Ramos (cell line): ENCODE measurements around the gene TARS2.

Experiments
- in situ Hi-C: fragments of 300-500 bp; cut with MboI; formaldehyde crosslinking; loops from one replicate; pipeline ENCODE4 v1.14.3; 2022; ENCODE audit warnings: low sequenced_read_pairs; ENCODE audit not compliant: unreplicated experiment

Gene TARS2

DNA sequence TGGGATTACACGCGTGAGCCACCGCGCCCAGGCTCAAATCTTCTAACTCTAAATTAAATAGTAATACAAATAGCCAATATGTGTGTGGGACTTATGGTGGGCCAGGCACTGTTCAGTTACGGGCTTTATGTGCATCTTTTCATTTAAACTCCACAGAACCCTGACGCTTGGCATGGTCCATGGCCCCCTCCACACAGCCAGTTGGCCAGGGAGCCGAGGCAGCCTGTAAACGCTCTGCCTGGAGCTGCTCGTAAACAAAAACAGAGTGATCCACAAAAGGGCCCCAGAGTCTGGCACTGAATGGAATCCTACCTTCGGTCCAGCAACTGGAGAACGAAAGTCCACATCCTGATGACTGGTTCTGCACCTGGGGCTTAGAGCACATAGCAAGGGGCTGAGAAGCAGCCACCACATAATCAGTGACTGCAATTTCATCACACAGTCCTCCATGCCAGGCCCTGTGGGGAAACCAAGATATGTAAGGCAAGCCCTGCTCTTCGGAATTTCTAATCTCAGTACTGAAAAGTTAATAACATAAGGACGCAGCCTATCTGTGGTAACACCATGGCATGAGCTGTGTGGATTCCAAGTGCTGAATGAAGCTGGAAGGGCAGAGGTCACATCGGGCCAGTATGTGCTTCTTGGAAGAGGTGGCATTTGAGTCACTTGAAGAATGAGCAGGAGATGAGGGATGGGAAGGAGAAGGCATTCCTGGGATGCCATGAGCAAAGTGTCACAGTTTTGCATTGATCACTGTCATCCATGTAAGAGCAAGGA, 48.5 kb downstream of the TARS2 start:
- in situ Hi-C loops = no loop called here

DNA sequence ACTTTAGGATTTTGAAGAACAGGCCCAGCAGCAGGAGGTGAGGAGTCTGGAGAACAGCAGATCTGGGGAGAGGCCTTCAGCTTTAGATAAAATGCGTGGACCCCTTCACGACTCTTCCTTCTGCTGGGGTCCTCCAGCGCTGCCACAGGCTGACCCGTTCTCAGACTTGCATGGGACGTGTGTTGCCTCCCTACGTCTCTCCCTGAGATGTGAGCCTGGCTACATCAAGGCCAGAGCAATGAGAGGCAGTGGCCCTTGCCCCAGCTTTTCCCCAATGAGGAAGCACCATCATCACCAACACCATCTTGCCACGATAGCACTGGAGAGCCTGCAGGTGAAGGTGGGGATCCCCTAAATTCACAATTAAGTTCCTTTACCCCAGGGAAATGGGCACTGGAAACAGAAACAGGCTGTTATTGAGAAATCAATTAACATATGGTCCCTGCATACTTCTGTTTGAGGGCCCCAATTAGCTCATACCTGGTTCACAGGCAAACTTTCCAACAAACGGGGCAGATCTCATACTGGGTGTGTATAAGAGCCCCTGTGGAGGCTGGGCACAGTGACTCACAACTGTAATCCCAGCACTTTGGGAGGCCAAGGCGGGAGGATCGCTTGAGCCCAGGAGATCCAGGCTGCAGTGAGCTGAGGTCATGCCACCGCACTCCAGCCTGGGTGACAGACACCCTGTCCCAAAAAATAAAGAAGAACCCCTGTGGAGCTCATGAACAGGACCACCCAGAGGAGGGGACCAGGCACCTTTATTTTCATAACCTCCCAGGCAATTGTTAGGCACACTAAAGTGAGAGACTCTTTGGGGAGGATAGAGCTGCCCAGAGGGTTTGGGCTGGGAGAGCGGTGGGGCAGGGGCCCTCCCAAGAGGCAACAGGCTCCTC, 49.9 kb downstream of the TARS2 start:
- in situ Hi-C loops = no loop called here

DNA sequence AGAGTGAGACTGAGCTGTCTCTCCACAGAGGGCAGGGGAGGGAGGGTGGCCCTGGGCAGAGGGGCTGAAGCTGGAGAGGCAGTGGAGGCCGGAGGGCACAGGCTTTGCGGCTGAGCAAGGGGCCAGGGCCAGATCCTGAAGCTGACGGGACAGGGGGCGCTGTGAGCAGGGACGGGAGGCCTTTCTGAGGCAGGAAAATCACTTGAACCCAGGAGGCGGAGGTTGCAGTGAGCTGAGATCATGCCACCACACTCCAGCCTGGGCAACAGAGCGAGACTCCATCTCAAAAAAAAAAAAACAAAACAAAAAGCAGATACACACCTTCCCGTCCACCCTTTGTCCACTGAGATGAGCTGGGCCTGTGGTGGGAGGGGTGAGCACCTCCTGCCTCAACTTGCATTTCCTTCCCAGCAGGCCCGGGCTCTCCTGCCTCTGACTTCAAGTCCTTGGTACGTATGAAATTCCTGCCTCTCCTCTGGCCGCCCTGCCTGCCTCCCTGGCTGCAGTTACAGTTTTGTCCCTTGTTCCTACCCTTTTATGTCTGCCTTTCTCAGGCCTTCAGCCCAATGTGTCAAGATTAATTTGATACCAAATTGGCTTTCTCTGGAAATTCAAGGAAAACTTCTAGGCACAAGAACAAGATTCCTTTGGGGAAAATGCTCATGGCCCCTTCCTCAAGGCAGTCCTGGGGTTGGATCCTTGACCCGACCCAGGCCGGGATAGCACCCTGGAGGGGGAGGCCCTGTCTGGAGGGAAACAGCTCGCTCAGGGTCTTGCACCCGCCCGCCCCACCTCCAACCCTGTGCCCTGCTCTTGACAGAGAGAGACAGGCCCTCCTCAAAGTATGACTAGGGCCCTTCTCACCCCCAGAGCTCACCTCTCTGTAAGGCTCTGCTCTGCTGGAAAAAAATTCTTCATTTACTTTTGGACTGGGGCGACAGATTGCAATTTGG, 50.8 kb downstream of the TARS2 start:
- in situ Hi-C loops = no loop called here

- in situ Hi-C loops = no loop called here
These were observed 56.4 kb downstream of the TARS2 start for GRCh38 chr1:150543500-150544143.

DNA sequence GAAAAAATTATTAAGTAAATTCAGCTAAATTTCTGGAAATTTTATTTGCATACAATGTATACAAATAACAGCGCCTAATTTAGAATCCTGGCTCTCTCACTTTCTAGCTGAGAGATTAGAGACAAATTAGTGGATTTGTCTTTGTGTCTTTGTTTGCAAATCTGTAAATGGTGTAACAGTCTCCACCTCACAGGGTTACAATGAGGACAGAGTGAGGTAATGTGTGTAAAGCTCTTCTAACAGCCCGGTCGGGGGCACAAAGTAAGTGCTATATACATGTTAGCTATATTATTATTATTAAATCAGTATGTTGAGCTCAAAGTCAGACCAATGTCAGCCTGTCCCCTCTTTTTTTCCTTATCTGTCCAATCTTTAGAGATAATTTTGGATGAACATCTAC, 57.0 kb downstream of the TARS2 start:
- in situ Hi-C loops = no loop called here

DNA sequence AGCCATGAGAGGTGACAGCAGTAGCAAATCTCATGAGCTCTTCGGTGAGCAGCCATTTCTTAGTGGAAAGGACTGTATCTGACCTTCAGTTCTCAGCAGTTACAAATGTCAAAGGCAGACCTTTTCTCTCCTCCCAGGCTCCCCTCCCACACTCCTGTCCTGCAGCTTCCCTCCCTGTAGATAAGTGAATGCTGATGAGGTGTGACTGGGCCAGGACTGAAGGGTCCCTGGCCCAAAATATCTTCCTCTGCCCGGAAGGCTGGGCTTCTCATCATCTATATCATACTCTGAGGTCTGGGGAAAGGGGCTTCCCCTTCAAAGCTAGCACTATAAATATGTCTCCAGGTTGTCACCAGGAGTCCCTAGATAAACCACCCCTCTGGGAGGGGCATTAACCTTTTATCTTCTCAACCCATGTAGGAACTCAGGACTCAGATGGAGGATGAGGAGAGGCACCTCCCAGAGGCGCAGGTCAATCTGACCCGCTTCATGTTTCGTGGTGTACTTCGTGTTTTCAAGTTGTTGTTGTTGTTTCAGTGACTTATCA, 58.3 kb downstream of the TARS2 start:
- in situ Hi-C loops = no loop called here

DNA sequence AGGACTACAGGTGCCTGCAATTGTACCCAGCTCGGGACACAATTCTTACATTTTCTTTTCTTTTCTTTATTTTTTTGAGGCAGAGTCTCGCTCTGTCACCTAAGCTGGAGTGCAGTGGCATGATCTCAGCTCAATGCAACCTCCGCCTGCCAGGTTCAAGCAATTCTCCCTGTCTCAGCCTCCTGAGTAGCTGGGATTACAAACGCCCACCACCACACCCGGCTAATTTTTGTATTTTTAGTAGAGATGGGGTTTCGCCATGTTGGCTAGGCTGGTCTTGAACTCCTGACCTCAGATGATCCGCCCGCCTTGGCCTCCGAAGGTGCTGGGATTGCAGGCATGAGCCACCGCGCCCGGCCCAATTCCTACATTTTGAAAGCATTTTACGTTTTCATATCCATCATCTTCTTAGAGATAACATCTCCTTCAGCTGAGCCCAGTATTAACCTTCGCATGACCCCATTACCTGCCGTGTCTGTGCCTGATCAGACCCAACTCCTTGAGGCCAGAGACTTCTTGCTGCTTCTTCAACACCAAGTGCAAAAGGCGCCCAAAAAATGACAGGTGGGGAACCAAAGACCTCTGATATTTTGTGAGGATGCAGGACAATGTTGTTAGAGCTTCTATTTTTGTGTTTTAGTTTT, 59.2 kb downstream of the TARS2 start:
- in situ Hi-C loops = no loop called here

GRCh38 chr1:150548324-150548631, 61.1 kb downstream of the TARS2 start:
- in situ Hi-C loops = no loop called here

GRCh38 chr1:150548632-150549495, 61.6 kb downstream of the TARS2 start, which contains the start of gene ADAMTSL4:
Gene ADAMTSL4, plus strand, starts transcription at chr1:150549408. Its CDS starts 2,881 bp downstream, at chr1:150552289.
- in situ Hi-C loops = no loop called here

DNA sequence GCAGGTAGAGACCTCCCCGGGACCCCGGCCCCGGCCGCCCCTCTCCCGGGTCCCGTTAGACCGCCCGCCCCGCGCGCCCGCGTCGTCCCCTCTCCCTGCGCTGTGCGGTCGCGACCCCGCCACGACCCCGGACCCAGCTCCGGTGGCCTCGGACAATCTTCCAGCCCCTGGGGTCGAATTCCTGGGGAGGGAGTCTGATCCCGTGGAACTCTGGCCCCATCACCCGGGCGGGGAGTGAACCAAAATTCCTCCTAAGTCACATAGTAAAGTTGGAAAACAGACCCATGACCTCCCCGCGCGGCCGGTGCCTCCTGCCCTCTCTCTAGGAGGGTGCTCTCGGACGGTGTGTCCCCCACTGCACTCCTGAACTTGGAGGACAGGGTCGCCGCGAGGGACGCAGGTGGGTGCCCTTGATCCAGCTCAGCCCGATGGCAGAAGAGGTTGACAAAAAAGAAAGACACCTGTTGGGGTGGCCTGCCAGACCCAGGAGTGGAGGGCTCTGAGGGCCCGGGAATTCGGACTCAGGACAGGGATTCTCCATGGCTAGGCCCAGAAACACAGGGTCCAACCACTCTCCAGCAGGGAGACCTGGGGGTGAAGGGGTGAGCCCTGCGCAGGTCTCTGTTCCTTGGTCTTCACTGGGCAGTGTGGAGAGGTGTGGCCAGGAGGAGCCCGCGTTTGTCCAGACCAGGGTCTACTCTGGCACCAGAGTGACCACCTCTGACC, 62.4 kb downstream of the TARS2 start:
- in situ Hi-C loops = no loop called here

- in situ Hi-C loops = no loop called here
These were observed 63.2 kb downstream of the TARS2 start for GRCh38 chr1:150550222-150551050.

DNA sequence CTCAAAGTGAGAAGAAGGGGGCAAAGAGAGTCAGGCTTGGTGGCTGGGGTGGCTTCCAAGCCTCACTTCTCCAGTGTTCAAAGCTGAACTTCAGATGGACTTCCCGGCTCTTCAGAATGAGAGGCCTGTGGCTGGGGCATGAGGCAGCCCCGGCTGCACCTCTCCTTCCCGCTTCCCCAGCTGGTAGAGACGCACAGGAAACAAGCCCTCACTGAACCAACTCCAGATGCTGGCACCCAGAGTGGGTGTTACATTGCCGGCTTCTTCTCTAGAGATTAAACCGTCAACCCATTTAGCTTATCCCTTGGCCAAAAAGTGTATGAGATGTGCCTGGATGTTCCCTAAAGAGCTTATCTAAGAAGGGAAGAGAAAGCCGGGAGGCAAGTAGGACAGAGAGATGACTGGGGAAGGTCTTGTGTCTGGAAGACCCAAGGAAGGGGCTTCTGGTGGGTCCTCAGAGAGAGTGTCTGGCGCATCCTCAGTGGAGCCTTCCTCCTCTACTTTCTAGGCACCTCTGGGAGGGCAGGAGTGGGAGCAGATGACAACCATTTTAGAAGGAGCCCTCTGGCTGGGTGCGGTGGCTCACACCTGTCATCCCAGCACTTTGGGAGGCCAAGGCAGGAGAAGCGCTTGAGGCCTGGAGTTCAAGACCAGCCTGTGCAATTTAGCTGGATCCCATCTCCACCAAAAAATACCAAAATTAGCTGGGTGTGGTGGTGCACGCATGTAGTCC, 64.0 kb downstream of the TARS2 start:
- in situ Hi-C loops = no loop called here

GRCh38 chr1:150551784-150552127, 64.5 kb downstream of the TARS2 start:
- in situ Hi-C loops = no loop called here

GRCh38 chr1:150552128-150552910, 65.1 kb downstream of the TARS2 start:
- in situ Hi-C loops = no loop called here

DNA sequence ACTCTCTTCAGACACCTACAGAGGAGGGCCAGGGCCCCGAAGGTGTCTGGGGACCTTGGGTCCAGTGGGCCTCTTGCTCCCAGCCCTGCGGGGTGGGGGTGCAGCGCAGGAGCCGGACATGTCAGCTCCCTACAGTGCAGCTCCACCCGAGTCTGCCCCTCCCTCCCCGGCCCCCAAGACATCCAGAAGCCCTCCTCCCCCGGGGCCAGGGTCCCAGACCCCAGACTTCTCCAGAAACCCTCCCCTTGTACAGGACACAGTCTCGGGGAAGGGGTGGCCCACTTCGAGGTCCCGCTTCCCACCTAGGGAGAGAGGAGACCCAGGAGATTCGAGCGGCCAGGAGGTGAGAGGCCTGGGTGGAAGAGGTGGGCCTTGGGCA, 65.7 kb downstream of the TARS2 start:
- in situ Hi-C loops = no loop called here
